ENCODE measurements around the gene SCO2.

SCO2 gene

DNA sequence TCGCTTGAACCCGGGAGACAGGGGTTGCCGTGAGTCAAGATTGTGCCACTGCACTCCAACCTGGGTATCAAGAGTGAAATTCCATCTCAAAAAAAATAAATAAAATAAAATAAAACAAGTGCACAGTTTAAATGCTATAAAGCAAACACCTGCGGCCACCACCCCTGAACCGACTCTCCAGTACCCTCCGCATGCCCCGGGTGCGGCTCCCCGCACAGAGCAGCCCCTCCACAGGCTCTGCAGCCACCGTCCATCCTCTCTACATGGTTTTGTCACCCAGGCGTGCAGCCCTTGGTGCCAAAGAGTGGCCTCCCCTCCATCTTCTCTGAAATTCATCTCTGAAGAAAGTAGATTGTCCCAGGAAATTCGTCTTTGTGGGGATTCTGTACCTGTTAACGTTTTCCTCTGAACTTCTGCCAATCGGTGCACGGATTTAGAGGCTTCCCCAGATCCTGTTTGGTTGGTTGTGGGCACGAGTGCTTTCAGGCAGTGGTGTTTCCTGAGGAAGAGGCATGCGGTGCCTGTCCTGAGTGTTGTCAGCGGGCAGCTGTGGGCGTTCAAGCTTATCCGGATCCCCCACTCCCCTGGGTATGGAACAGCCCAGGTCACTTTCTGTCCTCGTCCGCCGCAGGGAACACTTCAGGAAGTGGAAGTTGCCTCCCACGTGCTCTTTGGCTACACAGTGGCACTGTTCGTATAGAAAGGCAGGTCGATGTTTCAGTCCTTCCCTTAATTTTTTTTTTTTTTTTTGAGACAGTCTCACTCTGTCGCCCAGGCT lies 34.7 kb downstream of the SCO2 start:
- no peak for DNase-seq

DNA sequence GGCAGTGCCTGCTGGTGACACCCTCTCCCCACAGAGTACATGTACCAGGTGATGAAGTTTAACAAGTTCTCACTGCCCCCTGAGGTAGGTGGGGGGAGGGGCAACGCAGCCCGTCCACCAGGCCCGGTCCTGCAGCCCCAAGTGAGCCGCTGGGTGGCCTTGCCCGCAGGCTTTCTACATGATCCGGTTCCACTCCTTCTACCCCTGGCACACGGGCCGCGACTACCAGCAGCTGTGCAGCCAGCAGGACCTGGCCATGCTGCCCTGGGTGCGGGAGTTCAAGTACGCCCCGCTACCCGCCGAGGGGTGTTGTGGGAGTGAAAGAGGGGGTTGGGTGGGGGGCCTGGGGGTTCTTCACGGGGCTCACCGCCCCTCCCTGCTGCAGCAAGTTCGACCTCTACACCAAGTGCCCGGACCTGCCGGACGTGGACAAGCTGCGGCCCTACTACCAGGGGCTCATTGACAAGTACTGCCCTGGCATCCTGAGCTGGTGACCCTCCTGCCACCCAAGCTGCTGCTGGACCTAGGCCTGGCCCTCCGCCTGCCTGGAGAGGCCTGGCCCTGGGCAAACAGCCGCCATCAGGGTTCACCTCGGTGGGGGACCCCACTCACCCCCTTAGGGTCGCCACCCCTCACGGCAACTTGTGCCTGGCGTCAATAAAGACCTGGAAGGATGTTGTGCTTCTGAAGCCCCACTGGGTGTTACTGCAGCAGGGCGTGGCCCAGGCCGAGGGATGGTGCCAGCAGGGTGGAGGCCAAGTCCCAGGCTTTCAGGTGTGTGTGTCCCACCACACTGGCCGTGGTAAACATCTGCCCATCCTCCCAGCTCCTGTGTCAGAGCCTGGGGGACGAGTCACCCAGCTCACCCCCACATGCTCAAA lies 35.8 kb downstream of the SCO2 start:
- DNase-seq: no peak

DNA sequence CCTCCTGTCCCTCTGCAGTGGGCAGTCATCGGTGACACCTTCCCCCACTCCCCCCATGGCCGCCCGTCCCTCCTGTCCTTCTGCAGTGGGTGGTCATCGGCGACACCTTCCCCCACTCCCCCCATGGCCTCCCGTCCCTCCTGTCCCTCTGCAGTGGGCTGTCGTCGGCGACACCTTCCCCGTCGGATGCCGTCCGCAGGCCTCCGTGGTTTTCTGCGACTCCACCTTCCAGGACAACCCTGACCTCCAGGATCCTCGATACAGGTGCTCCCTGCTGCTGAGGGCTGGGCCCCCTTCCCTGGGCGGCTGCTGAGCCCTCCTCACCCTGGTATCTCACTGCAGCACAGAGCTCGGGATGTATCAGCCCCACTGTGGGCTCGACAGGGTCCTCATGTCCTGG lies 36.5 kb downstream of the SCO2 start:
- no peak for DNase-seq

- DNase-seq: no peak
These were observed 37.3 kb downstream of the SCO2 start for GRCh38 chr22:50488006-50488677.

DNA sequence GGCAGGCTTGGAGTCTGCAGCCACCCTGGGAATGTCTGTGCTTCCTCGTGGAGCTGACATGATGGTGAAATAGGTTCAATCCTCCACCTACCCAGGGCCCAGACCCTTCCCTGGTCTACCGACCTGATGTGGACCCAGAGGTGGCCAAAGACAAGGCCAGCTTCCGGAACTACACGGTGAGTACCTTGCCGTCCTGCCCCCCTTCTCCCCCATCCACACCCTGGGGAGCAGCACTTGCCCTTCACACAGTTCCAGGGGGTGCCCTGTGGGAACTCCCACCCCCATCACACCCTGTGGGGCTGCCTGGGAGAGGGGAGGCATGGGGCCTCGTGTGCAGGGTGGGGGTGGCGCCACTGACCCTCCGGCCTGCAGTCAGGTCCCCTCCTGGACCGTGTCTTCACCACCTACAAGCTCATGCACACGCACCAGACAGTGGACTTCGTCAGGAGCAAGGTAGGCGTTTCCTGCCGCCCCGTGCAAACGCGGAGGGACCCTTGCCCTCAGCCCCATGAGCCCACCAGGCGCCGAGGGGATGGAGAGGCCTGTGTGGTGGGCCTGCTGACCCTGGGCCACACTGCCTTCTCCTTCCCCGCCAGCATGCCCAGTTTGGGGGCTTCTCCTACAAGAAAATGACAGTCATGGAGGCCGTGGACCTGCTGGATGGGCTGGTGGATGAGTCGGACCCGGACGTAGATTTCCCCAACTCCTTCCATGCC lies 38.0 kb downstream of the SCO2 start:
- no peak for DNase-seq

GRCh38 chr22:50486561-50487289 lies 38.7 kb downstream of the SCO2 start, which contains the start of gene MIOX:
TSS of gene MIOX (plus strand) at chr22:50486859. CDS start at chr22:50486898, 39 bp downstream.
- no peak for DNase-seq

GRCh38 chr22:50485221-50486131 lies 39.9 kb downstream of the SCO2 start:
- DNase-seq: no peak

GRCh38 chr22:50483977-50484853 lies 41.2 kb downstream of the SCO2 start:
- no peak for DNase-seq

GRCh38 chr22:50483556-50483955 lies 41.8 kb downstream of the SCO2 start:
- DNase-seq: no peak

DNA sequence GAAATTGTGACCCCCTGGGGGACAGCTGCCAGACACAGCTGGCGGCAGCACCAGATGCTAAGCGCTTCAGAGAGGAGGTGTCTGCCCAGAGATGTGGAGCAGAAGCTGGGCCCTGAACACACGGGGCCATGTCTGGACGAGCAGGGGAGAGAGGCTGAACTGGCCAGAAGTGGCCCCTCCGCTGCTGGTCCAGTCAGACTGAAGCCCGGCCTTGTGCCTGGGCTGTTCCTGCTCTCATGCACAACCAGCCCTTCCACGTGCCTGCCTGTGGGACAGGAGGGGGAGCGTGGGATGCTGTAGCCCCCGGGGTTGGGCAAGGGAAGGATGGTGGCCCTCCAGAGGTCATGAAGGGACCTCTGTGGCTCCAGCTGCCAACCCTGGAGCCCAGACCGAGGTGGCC lies 42.3 kb downstream of the SCO2 start:
- DNase-seq: no peak

GRCh38 chr22:50482107-50483074 lies 43.0 kb downstream of the SCO2 start:
- no peak for DNase-seq

DNA sequence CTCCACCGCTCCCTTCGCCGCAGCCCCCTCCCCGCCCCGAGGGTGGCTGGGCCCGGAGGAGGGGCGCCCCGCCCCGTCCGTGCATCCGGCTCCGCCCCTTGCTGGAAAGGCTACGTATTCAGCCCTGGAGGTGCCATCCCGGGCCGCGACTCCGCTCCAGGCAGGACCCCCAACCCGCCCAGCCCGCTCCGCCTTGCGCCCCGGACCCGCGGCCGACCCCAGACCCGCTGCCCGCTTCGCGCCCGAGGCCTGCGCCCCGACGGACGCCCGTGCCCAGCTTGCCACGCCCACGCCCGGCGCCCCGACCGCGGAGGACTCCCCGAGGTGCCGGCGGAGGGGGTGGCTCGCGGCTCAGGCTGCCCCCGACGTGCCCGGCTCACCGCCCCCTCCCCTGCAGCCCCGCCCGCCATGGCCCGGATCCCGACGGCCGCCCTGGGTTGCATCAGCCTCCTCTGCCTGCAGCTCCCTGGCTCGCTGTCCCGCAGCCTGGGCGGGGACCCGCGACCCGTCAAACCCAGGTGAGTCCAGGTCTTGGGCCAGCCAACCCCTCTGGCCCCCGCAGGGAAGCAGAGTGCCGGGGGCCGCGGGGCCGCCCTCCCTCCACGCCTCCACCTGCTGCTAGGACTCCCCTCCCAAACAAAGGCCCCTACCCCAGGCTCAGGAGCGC lies 43.8 kb downstream of the SCO2 start, which contains the start of gene ADM2:
TSS of gene ADM2 (plus strand) at position 104 of the 667 bp plus-strand sequence. CDS start at position 409, 305 bp downstream.
- peak; percentile 50 for DNase-seq

DNA sequence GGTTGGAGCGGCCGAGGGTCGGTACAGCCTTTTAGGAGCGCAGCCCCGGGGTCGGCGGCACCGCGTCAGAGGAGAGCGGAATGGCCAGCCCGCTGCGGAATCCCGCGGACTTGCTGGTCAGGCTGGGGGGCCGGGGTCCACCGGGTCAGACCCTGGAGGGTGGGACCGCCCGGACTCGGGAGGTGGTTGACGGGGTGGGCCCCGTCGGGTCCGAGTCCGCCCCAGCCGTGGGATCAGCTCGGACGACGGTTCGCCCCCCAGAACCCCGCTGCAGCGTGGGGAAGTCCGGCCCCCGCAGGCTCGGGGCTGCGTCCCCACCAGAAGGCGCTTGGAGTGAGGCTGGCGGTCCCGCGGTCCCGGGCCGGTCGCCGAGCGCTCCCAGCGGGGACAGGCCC lies 44.4 kb downstream of the SCO2 start:
- DNase-seq: no peak

DNA sequence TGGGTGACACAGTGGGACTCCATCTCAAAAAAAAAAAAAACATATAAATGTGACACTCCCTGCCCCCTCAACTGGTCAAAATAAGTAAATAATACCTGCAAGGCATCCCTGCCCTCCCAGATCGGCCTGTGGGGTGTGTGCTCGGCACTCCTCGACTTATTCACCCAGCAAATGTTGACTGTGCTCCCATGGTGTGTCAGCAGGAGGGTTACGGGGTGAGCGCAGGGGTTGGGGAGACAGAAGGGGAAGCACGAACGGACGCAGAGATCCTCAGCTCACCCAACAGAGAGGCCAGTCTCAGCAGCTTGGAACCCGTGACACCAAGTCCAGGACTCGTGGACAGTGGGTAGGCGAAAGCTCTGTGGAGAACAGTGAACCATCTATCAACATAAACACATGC lies 45.7 kb downstream of the SCO2 start:
- no peak for DNase-seq

- DNase-seq: no peak
These were observed 47.5 kb downstream of the SCO2 start for GRCh38 chr22:50477923-50478322.

DNA sequence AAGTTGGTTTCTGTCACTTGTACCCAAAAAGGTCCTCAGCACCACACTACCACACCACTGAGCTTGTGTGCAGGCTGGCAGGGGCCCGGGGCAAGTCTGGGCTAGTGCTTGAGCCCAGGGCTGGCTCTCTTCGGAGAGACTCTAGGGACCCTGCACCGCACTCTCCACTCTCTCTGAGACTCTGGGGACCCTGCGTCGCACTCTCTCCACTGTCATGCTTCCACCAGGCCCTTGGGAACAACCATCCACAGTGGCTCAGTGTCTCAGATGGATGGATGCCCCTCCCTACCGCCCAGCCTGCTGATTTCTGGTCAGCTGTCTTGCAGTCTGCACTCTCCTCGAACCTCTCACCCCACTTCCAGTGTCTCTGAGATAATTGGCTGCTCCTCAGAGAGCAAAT lies 48.5 kb downstream of the SCO2 start:
- no peak for DNase-seq

DNA sequence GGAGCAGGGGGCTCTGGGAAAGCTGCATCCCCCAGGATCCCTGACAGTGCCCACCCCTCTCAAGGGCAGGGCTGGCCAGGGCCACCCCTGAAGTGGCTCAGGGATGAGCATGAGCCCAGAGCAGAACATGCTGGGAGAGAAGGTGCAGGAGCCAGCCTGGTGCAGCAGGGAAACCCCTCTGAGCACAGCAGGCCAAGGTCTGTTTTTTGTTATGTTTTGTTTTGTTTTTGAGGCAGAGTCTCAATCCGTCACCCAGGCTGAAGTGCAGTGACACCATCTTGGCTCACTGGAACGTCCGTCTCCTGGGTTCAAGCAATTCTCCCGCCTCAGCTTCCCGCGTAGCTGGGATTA lies 49.8 kb downstream of the SCO2 start:
- no peak for DNase-seq
